NCI-H2171 (cell line): Measurements from ENCODE around the gene FBXL14.

Experiments used
- DNase-seq: peaks from one replicate; lab custom pipeline; 2025; lab: John Stamatoyannopoulos, UW

FBXL14 gene

GRCh38 chr12:1533602-1534304 lies 60.6 kb downstream of the FBXL14 start:
- no peak for DNase-seq

GRCh38 chr12:1533205-1533601 lies 61.2 kb downstream of the FBXL14 start:
- no peak for DNase-seq

GRCh38 chr12:1532375-1533165 lies 61.8 kb downstream of the FBXL14 start:
- no peak for DNase-seq

GRCh38 chr12:1531654-1532374 lies 62.6 kb downstream of the FBXL14 start:
- no peak for DNase-seq

- DNase-seq = peak; percentile 32
Observed at GRCh38 chr12:1531153-1531653, 63.2 kb downstream of the FBXL14 start.

GRCh38 chr12:1530592-1531152 lies 63.7 kb downstream of the FBXL14 start:
- DNase-seq = no peak

GRCh38 chr12:1529862-1530591 lies 64.4 kb downstream of the FBXL14 start:
- no peak for DNase-seq

- DNase-seq = no peak
Observed at GRCh38 chr12:1529228-1529861, 65.0 kb downstream of the FBXL14 start.

GRCh38 chr12:1528791-1529190 lies 65.6 kb downstream of the FBXL14 start:
- no peak for DNase-seq

GRCh38 chr12:1527789-1528188 lies 66.6 kb downstream of the FBXL14 start:
- no peak for DNase-seq

- DNase-seq = no peak
Observed at GRCh38 chr12:1525858-1526257, 68.5 kb downstream of the FBXL14 start.

GRCh38 chr12:1523558-1524050 lies 70.8 kb downstream of the FBXL14 start:
- DNase-seq = no peak

- no peak for DNase-seq
Observed at GRCh38 chr12:1523046-1523445, 71.3 kb downstream of the FBXL14 start.

- no peak for DNase-seq
Observed at GRCh38 chr12:1519642-1520041, 74.7 kb downstream of the FBXL14 start.

GRCh38 chr12:1518591-1519516 lies 75.5 kb downstream of the FBXL14 start:
- peak; percentile 78 for DNase-seq

GRCh38 chr12:1517734-1518525 lies 76.5 kb downstream of the FBXL14 start:
- no peak for DNase-seq

GRCh38 chr12:1517007-1517406 lies 77.4 kb downstream of the FBXL14 start:
- no peak for DNase-seq
